Stimulated activated CD4-positive, alpha-beta T cell treated with anti-CD3 and anti-CD28 coated beads, Interleukin-4, amount 100 ng/mL, for 4 hours (primary cell): Measurements from ENCODE around the gene CSHL1.
A peak's percentile ranks its signal among the peaks of the same experiment; 100 is the strongest.
"Not testable (repeated sequence)": the region's sequence is repeated elsewhere in the genome, so short reads cannot be mapped to it uniquely, and the experiment has no call there.

Experiments
- DNase-seq, 2 experiments: peaks; one replicate each; pipeline ENCODE4 v3.0.0-alpha.2; 2020

CSHL1 gene

GRCh38 chr17:63917646-63918045 lies 6.6 kb upstream of the CSHL1 start:
- DNase-seq = no peak

- not testable (repeated sequence) for DNase-seq
Measured at GRCh38 chr17:63917206-63917605, 6.1 kb upstream of the CSHL1 start.

DNA sequence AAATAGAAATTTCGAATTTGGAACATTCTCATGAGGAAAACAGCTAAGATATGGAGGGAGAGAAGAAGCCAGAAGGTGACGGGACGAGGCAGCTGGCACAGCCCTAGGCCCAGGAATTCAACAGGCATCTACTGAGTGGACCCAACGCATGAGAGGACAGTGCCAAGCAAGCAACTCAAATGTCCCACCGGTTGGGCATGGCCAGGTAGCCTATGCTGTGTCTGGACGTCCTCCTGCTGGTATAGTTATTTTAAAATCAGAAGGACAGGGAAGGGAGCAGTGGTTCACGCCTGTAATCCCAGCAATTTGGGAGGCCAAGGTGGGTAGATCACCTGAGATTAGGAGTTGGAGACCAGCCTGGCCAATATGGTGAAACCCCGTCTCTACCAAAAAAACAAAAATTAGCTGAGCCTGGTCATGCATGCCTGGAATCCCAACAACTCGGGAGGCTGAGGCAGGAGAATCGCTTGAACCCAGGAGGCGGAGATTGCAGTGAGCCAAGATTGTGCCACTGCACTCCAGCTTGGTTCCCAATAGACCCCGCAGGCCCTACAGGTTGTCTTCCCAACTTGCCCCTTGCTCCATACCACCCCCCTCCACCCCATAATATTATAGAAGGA lies 5.6 kb upstream of the CSHL1 start:
- no peak for DNase-seq

GRCh38 chr17:63915753-63916152 lies 4.7 kb upstream of the CSHL1 start:
- not testable (repeated sequence) for DNase-seq

DNA sequence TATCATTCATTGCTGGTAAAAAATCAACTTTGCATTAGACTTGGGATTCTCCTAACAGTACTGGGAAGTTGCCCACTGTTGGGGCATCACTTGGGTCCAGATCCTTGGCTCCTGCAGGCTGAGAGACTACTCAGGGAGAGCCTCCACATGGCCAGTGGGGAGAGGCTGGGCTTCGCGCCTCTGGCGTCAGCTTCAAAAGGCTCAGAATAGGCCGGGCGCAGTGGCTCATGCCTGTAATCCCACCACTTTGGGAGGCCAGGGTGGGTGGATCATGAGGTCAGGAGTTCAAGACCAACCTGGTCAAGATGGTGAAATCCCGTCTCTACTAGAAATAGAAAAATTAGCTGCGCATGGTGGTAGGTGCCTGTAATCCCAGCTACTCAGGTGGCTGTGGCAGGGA lies 3.4 kb upstream of the CSHL1 start:
- DNase-seq = no peak

- DNase-seq = peak; percentile 53 to 54
Measured at GRCh38 chr17:63911657-63912100, 621 bp upstream of the CSHL1 start.

DNA sequence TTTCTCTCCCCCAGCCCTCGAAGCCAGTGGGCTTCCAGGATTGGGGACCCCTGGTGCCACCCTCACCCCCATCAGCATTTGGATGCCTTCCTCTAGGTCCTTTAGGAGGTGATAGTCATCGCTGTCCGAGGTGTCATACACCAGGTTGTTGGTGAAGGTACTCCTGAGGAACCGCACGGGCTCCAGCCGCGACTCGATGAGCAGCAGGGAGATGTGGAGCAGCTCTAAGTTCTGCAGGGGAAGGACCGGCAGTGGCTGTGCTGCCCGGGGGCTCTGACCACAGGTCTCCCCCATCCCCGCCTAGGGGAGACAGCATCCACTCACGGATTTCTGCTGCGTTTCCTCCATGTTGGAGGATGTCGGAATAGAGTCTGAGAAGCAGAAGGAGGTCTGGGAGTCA lies 962 bp downstream of the CSHL1 start:
- DNase-seq = no peak

DNA sequence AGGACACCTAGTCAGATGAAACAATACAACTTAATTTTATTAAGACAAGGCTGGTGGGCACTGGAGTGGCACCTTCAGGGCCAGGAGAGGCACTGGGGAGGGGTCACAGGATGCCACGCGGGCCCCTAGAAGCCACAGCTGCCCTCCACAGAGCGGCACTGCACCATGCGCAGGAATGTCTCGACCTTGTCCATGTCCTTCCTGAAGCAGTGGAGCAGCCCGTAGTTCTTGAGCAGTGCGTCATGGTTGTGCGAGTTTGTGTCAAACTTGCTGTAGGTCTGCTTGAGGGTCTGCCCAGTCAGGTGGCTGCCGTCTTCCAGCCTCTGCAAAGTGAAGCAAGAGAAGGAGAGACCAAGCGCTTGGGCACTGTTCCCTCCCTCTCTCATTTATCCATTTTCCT lies 1.5 kb downstream of the CSHL1 start:
- not testable (repeated sequence) for DNase-seq

GRCh38 chr17:63907161-63907778 lies 3.8 kb downstream of the CSHL1 start:
- not testable (repeated sequence) for DNase-seq

DNA sequence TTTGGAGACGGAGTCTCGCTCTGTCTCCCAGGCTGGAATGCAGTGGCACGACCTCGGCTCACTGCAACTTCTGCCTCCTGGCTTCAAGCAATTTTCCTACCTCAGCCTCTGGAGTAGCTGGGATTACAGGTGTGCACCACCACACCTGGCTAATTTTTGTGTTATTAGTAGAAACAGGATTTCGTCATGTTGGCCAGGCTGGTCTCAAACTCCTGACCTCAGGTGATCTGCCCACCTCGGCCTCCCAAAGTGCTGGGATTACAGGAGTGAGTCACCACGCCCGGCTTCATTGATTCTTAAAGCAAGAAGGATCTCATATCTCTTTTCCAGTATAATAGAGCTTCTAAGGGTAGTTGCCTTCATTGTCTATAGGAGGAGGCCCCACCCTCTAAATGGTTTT lies 6.3 kb downstream of the CSHL1 start:
- not testable (repeated sequence) for DNase-seq

GRCh38 chr17:63903787-63904201 lies 7.3 kb downstream of the CSHL1 start:
- DNase-seq = not testable (repeated sequence)

- DNase-seq = not testable (repeated sequence)
Measured at GRCh38 chr17:63901971-63902370, 9.1 kb downstream of the CSHL1 start.

DNA sequence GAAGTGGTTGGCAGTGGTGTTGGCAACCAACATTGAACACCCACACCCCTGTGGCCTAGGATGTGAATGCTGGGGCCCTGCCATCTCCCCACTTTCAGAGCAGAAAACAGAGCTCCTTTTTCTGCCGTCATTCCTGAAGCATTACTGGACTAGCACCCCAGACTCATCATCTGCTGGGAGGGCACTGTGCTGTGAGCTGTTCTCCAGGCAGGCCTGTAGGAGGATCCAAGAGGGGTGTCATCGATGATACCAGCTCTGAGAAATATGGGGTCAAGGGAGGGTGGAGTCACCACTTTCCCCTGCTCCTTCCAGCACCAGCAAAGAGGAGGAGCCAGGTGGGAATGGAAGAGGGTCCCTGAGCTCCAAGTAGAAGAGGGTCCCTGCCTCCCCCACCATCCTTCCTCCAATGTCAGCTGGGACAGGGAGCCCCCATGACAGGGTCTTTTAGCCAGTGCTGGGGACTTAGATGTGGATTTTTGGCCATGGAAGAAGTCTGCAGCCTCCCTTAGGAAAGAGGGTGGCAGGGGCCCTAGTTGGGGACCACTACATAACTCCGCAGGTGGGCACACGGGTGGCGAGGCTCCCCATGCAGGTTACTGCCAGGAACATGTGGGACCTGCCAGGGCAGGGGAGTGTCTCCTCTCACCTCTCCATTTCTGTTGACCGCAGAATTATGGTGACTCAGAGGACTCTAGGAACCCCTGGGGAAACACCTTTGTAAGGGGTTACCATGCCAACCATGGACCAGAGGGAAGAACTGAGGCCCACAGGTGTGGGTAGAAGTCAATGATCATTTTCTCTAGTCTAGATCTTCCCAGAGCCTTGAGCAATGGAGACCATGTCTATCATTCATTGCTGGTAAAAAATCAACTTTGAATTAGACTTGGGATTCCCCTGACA lies 11.9 kb downstream of the CSHL1 start:
- peak in 1 of 2 experiments; percentile 35 for DNase-seq

DNA sequence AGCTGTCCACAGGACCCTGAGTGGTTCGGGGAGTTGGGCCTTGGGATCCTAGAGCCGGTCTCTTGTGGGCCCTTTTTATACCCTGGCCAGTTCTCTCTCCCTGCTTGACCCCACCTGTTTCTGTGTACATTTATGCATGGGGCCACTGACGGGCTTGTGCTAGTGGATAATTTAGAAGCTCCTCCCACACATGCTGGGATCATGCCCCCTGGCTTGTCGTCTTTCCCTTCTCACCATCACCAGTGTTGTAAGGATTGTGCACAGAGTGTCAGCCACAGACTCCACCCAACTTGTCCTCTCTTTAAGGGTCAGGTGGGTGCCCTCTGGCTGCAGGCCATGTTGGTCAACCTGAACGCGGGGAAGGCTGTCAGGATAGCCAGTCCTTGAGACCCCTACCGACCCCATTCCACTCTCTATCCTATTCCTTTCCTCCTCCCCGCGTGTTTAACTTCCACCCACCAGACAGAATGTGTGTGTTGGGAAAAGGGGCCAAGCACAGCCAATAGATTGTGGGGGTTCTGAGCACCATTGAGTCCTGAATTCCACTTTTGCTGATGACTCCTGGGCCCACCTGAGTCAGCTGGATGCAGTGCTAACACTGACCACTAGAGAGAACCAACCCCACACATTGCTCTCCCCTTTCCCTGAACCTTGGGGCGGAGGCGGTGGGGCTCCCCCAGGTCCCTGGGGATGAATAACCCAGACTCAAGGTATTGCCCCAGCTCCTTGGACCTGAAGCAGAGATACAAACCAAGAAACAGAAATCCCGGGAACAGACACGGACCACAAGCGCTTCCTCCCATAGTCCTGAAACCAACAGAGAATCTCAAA lies 14.3 kb downstream of the CSHL1 start, which contains the start of gene CSH1:
CSH1 (minus strand) TSS at position 51 of the 831 bp plus-strand sequence. CDS start 63 bp downstream, outside the sequence.
- not testable (repeated sequence) for DNase-seq

DNA sequence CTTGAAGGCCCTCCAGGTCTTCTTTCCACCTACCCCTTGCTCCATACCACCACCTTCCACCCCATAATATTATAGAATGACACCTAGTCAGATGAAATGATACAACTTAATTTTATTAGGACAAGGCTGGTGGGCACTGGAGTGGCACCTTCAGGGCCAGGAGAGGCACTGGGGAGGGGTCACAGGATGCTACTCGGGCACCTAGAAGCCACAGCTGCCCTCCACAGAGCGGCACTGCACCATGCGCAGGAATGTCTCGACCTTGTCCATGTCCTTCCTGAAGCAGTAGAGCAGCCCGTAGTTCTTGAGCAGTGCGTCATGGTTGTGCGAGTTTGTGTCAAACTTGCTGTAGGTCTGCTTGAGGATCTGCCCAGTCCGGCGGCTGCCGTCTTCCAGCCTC lies 16.2 kb downstream of the CSHL1 start:
- not testable (repeated sequence) for DNase-seq

GRCh38 chr17:63894021-63894420 lies 17.0 kb downstream of the CSHL1 start:
- not testable (repeated sequence) for DNase-seq

- not testable (repeated sequence) for DNase-seq
Measured at GRCh38 chr17:63892316-63893037, 18.6 kb downstream of the CSHL1 start.

- not testable (repeated sequence) for DNase-seq
Measured at GRCh38 chr17:63889026-63889848, 21.8 kb downstream of the CSHL1 start.

- DNase-seq = not testable (repeated sequence)
Measured at GRCh38 chr17:63885119-63885518, 25.9 kb downstream of the CSHL1 start.

DNA sequence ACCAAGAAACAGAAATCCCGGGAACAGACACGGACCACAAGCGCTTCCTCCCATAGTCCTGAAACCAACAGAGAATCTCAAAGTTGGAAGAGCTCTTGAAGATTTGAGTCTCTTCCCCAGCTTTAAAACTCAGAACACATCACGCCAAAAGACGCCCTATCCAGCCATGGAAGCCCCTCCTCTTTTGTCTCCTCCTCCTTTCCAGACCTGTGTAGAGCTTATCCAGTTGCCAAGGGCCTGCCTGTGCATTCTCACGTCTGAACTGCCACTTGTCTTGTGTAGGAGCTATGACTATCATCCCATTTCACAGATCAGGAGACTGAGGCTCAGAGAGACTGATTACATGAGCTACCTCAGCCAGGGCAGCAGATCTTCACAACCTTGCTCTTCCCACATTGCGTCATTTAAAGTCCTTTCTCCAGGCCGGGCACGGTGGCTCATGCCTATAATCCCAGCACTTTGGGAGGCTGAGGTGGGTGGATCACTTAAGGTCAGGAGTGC lies 28.4 kb downstream of the CSHL1 start:
- DNase-seq = not testable (repeated sequence)
